Measurements from ENCODE around the gene RNF217.

RNF217 gene

DNA sequence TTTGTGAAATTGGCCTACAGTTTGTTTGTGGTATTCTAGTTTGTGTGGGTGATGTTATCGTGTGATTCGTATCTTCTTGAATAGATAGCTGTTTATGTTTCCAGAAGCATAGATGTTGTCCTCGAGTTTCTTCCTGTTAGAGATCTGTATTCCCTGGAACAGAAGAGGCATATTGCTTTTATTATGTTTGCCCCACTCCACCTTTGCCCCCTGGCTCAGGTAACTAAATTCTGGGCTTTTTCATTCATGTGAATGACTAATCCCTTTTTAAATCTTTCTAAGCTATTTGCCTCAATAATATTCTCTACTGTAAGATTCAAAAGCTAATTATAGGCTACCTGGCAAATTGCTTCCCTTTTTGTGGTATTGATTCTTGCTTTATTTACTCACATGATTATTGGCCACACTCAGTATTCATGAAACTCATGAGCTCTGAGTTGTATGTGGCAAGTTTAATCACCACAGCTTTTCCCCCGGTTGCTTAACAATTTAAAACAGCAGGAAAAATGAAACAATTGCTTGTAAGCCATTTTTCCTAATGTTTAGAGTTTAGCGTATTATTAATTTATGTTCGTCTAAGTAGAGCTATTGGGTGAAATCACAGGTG is 12.6 kb downstream of the RNF217 start:
- Histone ChIP-seq H3K9me3 (ENCODE audit: control insufficient read depth in 2 of 2, low read length in 2 of 2) (no peaks in the 10 kb centered on the region), H3K4me1 (ENCODE audit: control insufficient read depth in 2 of 2, insufficient read depth in 2 of 2, low read length in 2 of 2) (no peaks in the 10 kb centered on the region), H3K27ac (ENCODE audit: low read depth in 2 of 2, low read length in 2 of 2) (no peak overlapping the region), H3K27me3 (ENCODE audit: control insufficient read depth in 2 of 2, insufficient read depth in 2 of 2, low read length in 2 of 2) (no peaks in the 10 kb centered on the region), H3K4me3 (ENCODE audit: low read length in 2 of 2) (no peak overlapping the region), H3K36me3 (ENCODE audit: control insufficient read depth in 2 of 2, insufficient read depth in 2 of 2, low read length in 2 of 2) (peaks cover 0 to 4% of the 10 kb centered on the region in 2 donors), H3K9ac (ENCODE audit: low read depth in 1 of 2, low read length in 2 of 2) (no peak overlapping the region)

DNA sequence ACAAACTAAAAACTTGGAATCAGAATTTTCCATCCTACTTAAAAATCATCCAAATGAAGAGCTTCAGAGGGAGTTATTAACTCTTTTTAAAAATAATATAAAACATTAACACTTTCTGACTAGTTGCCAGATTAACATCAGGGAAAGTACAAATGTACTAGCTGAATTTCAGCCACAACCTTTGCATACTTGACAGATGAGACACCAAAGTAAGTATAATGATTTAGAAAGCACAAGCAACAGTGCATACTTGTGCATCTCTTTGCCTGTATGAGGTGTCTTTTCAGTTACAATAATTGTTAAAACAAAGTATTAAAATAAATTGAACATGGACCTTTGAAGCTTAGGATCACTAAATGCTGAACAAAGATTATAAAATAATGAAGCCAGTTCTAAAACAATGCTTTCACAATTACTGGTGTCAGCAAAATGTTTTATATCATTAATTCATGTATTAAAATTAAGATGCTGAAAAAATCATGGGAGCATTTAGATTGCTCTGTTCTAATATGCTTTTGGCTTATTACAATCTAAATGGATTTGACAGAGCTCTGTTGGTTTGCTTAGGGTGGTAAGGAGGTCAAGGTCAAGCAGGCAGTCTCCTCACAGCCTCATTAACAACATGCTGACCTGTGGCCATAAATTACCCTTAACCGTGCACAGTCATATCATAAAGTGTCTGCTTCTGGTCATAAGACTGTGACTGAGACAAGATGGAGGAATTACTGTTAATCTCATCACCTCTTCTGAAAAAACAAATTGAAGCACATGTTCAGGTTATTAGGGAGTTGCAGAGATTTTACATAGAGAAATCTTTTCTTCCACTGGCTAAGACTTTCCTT is 15.1 kb downstream of the RNF217 start:
- Histone ChIP-seq H3K9me3 (ENCODE audit: control insufficient read depth in 2 of 2, low read length in 2 of 2) (no peaks in the 10 kb centered on the region), H3K4me3 (ENCODE audit: low read length in 2 of 2) (no peak overlapping the region), H3K27ac (ENCODE audit: low read depth in 2 of 2, low read length in 2 of 2) (no peak overlapping the region), H3K36me3 (ENCODE audit: control insufficient read depth in 2 of 2, insufficient read depth in 2 of 2, low read length in 2 of 2) (peaks cover 0 to 4% of the 10 kb centered on the region in 2 donors), H3K4me1 (ENCODE audit: control insufficient read depth in 2 of 2, insufficient read depth in 2 of 2, low read length in 2 of 2) (no peaks in the 10 kb centered on the region), H3K9ac (ENCODE audit: low read depth in 1 of 2, low read length in 2 of 2) (no peak overlapping the region), H3K27me3 (ENCODE audit: control insufficient read depth in 2 of 2, insufficient read depth in 2 of 2, low read length in 2 of 2) (no peaks in the 10 kb centered on the region)

DNA sequence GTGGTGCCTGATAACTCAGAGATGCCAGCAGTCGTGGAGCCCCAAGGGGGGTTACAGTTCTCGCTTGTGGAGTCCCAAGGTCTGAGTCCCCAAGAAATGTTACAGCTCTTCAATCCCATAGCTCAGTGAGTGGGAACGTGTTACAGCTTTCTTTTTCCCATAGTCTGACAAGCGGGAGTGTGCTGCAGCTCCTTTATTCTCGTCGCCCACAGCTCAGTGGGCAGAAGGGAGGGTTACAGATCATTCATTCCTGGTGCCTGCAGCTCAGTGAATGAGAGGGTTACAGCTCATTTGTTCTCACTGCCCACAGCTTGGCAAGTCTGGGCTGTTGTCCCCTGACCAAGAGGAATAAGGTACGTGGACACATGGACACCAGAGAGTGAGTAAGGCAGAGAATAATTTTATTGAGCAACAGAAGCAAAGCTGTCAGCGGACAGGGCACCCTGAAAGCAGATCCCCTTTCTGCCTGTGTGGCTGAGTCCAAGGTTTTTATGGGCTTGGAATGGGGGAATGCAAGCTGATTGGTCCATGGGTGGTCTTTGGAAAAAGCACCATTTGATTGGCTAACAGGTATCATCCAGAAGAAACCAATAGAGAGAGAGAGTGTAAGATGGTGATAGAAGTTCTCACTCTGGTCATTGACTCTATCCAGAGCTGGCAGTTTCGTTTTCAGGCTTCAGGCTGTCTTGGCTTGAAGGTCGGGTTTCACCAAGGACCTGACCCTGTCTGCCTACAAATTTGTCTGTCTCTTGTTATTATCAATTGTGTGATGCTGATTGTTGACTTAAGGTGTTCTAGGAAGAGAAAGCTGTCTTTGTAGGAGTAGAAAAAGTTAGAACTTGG is 16.4 kb downstream of the RNF217 start:
- no peak overlapping the region for H3K27ac ChIP-seq (ENCODE audit: low read depth in 2 of 2, low read length in 2 of 2)
- H3K9me3 ChIP-seq (ENCODE audit: control insufficient read depth in 2 of 2, low read length in 2 of 2), result no peaks in the 10 kb centered on the region
- no peaks in the 10 kb centered on the region for H3K27me3 ChIP-seq (ENCODE audit: control insufficient read depth in 2 of 2, insufficient read depth in 2 of 2, low read length in 2 of 2)
- no peaks in the 10 kb centered on the region for H3K4me1 ChIP-seq (ENCODE audit: control insufficient read depth in 2 of 2, insufficient read depth in 2 of 2, low read length in 2 of 2)
- no peak overlapping the region for H3K9ac ChIP-seq (ENCODE audit: low read depth in 1 of 2, low read length in 2 of 2)
- H3K36me3 ChIP-seq (ENCODE audit: control insufficient read depth in 2 of 2, insufficient read depth in 2 of 2, low read length in 2 of 2), result peaks cover 0 to 4% of the 10 kb centered on the region in 2 donors
- no peak overlapping the region for H3K4me3 ChIP-seq (ENCODE audit: low read length in 2 of 2)

DNA sequence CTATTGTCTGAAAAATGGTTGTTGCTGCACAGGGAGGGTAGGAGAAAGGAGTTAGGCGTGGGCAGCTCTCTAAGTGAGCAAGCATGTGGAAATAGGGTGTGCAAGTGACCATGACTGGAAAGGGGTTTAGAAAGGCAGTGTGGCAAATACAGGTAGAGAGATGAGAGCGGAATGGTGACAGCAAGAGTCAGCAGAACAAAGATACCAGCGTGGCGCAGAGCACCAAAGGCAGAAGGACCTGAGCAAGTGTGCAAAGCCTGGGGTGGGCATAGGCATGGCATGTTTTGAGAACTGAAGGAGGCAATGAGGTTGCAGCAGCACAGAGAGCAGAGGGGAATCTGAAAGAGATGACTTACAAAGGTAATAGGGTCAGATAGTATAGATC is 17.0 kb downstream of the RNF217 start:
- H3K27ac ChIP-seq (ENCODE audit: low read depth in 2 of 2, low read length in 2 of 2), result no peak overlapping the region
- H3K9me3 ChIP-seq (ENCODE audit: control insufficient read depth in 2 of 2, low read length in 2 of 2), result no peaks in the 10 kb centered on the region
- H3K9ac ChIP-seq (ENCODE audit: low read depth in 1 of 2, low read length in 2 of 2), result no peak overlapping the region
- no peak overlapping the region for H3K4me3 ChIP-seq (ENCODE audit: low read length in 2 of 2)
- peaks cover 0 to 4% of the 10 kb centered on the region in 2 donors for H3K36me3 ChIP-seq (ENCODE audit: control insufficient read depth in 2 of 2, insufficient read depth in 2 of 2, low read length in 2 of 2)
- H3K27me3 ChIP-seq (ENCODE audit: control insufficient read depth in 2 of 2, insufficient read depth in 2 of 2, low read length in 2 of 2), result no peaks in the 10 kb centered on the region
- no peaks in the 10 kb centered on the region for H3K4me1 ChIP-seq (ENCODE audit: control insufficient read depth in 2 of 2, insufficient read depth in 2 of 2, low read length in 2 of 2)

DNA sequence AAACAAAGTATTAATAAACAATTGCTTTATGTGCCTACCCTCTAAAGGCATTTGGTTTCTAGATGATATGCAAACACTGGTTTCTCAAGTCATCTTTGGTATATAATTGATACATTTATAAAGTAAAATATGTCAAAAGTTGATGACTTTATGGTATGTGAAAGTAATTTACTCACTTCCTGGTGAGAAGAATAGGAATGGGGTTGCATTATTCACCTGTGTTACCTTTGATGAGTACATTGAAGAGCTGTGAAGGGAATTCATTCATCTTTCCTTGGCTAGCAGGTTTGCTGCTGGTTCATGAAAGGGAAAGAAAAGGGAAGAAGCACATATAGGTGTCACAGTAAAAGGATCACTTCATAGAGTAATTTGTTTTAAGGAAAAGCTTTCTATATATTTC is 20.4 kb downstream of the RNF217 start:
- Histone ChIP-seq H3K4me3 (ENCODE audit: low read length in 2 of 2) (no peak overlapping the region), H3K9me3 (ENCODE audit: control insufficient read depth in 2 of 2, low read length in 2 of 2) (no peaks in the 10 kb centered on the region), H3K4me1 (ENCODE audit: control insufficient read depth in 2 of 2, insufficient read depth in 2 of 2, low read length in 2 of 2) (no peaks in the 10 kb centered on the region)

DNA sequence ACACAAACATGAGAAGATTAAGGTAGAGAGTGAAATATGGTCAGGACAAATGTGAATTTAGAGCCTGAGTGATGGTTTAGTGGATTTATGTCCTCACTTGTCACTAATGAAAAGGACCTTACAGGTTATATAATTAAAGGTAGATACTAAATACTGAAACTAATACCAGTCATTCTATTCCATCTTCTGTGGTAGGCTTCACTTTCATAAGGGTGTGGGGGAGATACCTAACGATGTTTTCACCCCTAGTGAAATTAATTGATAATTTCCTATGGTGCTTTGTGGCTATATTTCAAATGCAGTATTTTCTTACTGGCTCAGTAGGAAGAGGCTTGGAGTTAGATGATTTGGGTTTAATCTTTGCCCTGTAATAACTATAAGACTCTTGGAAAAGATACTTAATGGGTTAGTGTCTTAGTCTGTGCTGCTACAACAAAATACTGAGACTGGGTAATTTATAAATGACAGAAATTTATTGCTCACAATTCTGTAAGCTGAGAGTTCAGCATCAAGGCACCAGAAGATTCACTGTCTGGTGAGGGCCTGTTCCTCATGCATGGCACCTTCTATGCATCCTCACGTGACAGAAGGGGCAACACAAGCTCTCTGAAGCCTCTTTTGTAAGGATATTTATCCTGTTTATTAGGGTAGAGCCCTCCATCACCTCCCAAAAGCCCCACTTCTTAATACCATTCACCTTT is 21.3 kb downstream of the RNF217 start:
- H3K9me3 ChIP-seq (ENCODE audit: control insufficient read depth in 2 of 2, low read length in 2 of 2), result no peaks in the 10 kb centered on the region
- no peak overlapping the region for H3K4me3 ChIP-seq (ENCODE audit: low read length in 2 of 2)
- peaks cover 0 to 2% of the 10 kb centered on the region in 2 donors for H3K36me3 ChIP-seq (ENCODE audit: control insufficient read depth in 2 of 2, insufficient read depth in 2 of 2, low read length in 2 of 2)
- H3K27me3 ChIP-seq (ENCODE audit: control insufficient read depth in 2 of 2, insufficient read depth in 2 of 2, low read length in 2 of 2), result no peaks in the 10 kb centered on the region
- no peak overlapping the region for H3K27ac ChIP-seq (ENCODE audit: low read depth in 2 of 2, low read length in 2 of 2)
- no peak overlapping the region for H3K9ac ChIP-seq (ENCODE audit: low read depth in 1 of 2, low read length in 2 of 2)
- no peaks in the 10 kb centered on the region for H3K4me1 ChIP-seq (ENCODE audit: control insufficient read depth in 2 of 2, insufficient read depth in 2 of 2, low read length in 2 of 2)

More for the DNA sequence above, 20.4 kb downstream of the RNF217 start:
- Histone ChIP-seq H3K36me3 (ENCODE audit: control insufficient read depth in 2 of 2, insufficient read depth in 2 of 2, low read length in 2 of 2) (peaks cover 0 to 4% of the 10 kb centered on the region in 2 donors), H3K27me3 (ENCODE audit: control insufficient read depth in 2 of 2, insufficient read depth in 2 of 2, low read length in 2 of 2) (no peaks in the 10 kb centered on the region), H3K27ac (ENCODE audit: low read depth in 2 of 2, low read length in 2 of 2) (no peak overlapping the region), H3K9ac (ENCODE audit: low read depth in 1 of 2, low read length in 2 of 2) (no peak overlapping the region)

DNA sequence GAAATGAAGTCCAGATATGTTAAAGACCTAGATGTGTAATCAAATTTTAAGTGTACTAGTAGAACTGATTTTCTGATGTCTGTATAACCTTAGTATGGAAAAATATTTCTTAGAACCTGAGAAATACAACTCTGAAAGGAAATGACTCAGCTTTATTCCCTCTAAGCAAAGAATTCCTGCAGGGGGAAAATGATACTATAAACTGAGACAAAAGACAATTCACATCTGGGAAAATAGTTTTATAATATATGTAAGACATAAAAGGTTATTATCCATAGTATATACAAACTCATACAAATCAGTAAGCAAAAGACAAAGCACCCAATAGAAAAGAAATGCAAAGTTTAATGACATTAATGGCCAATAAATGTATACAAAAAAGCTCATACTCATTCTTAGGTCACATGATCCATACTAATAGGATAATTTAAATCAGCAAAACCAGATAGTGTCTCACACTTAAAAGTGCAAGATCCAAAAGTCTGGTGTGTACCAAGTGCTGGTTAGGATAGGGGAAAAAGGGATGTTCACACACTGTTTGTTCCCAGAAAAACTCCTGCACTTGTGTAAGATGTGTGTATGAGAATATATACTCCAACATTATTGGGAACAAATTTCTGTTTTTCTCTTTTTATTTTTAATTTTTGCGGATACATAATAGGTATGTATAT is 22.6 kb downstream of the RNF217 start:
- H3K27ac ChIP-seq (ENCODE audit: low read depth in 2 of 2, low read length in 2 of 2), result no peak overlapping the region
- no peak overlapping the region for H3K9ac ChIP-seq (ENCODE audit: low read depth in 1 of 2, low read length in 2 of 2)
- no peak overlapping the region for H3K4me3 ChIP-seq (ENCODE audit: low read length in 2 of 2)
- no peaks in the 10 kb centered on the region for H3K4me1 ChIP-seq (ENCODE audit: control insufficient read depth in 2 of 2, insufficient read depth in 2 of 2, low read length in 2 of 2)
- H3K9me3 ChIP-seq (ENCODE audit: control insufficient read depth in 2 of 2, low read length in 2 of 2), result no peaks in the 10 kb centered on the region
- no peaks in the 10 kb centered on the region for H3K36me3 ChIP-seq (ENCODE audit: control insufficient read depth in 2 of 2, insufficient read depth in 2 of 2, low read length in 2 of 2)
- no peaks in the 10 kb centered on the region for H3K27me3 ChIP-seq (ENCODE audit: control insufficient read depth in 2 of 2, insufficient read depth in 2 of 2, low read length in 2 of 2)

DNA sequence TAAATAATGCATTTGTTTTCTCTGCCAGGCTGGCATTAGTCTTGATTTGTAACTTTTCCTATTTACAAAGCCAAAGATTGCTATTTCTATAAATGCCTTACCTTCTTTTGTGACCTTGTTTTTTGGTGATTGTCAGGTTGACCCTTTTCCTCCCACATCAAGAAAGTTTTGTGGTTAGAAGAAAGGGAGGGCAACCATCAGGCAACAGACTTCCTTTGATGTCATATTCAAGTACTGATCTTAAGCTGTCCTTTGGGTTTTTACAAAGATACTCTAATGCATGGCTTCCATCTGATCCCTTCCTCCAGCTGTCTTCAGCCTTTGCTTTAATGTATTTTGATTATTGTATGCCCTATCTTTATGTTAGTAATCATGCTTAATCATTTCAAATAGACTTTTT is 23.9 kb downstream of the RNF217 start:
- Histone ChIP-seq H3K4me3 (ENCODE audit: low read length in 2 of 2) (no peak overlapping the region), H3K9ac (ENCODE audit: low read depth in 1 of 2, low read length in 2 of 2) (no peak overlapping the region), H3K4me1 (ENCODE audit: control insufficient read depth in 2 of 2, insufficient read depth in 2 of 2, low read length in 2 of 2) (no peaks in the 10 kb centered on the region), H3K9me3 (ENCODE audit: control insufficient read depth in 2 of 2, low read length in 2 of 2) (no peaks in the 10 kb centered on the region), H3K27me3 (ENCODE audit: control insufficient read depth in 2 of 2, insufficient read depth in 2 of 2, low read length in 2 of 2) (no peaks in the 10 kb centered on the region), H3K27ac (ENCODE audit: low read depth in 2 of 2, low read length in 2 of 2) (no peak overlapping the region), H3K36me3 (ENCODE audit: control insufficient read depth in 2 of 2, insufficient read depth in 2 of 2, low read length in 2 of 2) (no peaks in the 10 kb centered on the region)

DNA sequence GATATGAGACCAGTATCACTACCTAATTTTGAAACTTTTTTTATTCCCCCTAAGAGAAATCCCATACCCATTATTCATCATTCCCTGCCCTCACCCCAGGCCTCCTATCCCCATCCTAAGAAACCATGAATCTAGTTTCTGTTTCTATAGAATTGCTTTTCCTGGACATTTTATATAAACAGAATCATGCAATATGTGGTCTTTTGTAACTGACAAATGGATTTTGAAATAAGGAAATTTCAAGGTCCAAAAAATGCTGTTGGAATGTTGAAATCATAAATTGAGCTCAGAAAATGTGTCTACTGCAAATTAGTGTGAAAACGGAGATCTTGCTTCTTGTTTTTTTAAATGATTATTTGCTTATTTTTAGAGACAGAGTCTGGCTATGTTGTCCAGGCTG is 25.1 kb downstream of the RNF217 start:
- no peak overlapping the region for H3K9ac ChIP-seq (ENCODE audit: low read depth in 1 of 2, low read length in 2 of 2)
- H3K4me1 ChIP-seq (ENCODE audit: control insufficient read depth in 2 of 2, insufficient read depth in 2 of 2, low read length in 2 of 2), result no peaks in the 10 kb centered on the region
- no peaks in the 10 kb centered on the region for H3K9me3 ChIP-seq (ENCODE audit: control insufficient read depth in 2 of 2, low read length in 2 of 2)
- no peak overlapping the region for H3K27ac ChIP-seq (ENCODE audit: low read depth in 2 of 2, low read length in 2 of 2)
- no peak overlapping the region for H3K4me3 ChIP-seq (ENCODE audit: low read length in 2 of 2)
- no peaks in the 10 kb centered on the region for H3K27me3 ChIP-seq (ENCODE audit: control insufficient read depth in 2 of 2, insufficient read depth in 2 of 2, low read length in 2 of 2)
- H3K36me3 ChIP-seq (ENCODE audit: control insufficient read depth in 2 of 2, insufficient read depth in 2 of 2, low read length in 2 of 2), result no peaks in the 10 kb centered on the region

Data from mucosa of rectum (tissue), 2 donors.